Fibroblast of skin of abdomen (primary cell): ENCODE data around the gene TBCB.
A peak's percentile ranks its signal among the peaks of the same experiment; 100 is the strongest.
"Not testable (repeated sequence)": the region's sequence is repeated elsewhere in the genome, so short reads cannot be mapped to it uniquely, and the experiment has no call there.

Source experiments
- DNase-seq: peaks from one replicate; pipeline ENCODE4 v3.0.0-alpha.2; 2013

The TBCB gene

DNA sequence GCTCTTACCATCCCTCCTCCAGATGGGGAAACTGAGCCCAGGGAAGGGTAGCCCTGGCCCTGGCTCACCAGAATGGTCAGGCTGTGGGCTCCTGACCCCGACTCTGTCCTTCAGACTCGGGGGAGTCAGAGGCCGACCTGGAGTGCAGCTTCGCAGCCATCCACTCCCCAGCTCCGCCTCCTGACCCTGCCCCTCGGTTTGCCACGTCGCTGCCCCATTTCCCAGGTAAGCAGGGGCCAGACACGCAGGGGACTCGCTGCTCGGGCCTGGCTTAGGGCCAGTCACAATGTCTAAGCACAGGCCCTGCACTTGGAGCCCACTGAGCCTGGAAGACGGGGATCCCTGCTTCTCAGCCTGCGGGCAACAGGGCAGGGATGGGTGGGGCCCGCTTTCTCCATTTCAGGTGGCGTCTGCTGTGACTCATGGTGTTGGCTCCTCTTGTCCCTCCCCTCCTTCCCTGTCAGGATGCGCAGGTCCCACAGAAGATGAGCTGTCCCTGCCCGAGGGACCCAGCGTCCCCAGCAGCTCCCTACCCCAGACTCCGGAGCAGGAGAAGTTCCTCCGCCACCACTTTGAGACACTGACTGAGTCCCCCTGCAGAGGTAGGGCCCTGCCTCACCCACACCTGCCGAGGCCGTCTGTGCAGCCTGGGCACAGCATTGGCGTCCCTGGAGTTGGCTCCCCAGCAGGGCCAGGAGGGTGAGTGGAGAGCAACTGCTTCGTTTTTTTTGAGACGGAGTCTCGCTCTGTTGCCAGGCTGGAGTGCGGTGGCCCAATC lies 13.5 kb upstream of the TBCB start:
- DNase-seq: no peak

DNA sequence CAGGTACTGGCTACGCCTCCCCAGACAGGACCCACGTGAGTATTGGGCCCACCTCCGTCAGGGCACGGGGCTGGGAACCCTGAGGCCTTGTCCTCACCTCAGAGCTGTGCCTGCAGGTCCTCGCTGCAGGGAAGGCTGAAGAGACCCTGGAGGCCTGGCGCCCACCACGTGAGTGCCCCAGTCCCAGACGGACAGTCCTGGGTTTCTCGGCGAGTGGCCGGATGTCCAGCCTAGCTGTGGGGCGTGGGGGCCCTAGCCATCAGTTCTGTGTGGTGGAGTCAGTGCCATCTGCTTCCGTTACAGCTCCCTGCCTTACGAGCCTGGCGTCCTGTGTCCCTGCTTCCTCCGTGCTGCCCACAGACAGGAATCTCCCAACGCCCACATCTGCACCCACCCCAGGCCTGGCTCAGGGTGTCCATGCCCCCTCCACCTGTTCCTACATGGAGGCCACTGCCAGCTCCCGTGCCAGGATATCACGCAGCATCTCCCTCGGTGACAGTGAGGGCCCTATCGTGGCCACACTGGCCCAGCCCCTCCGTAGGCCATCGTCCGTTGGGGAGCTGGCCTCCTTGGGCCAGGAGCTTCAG lies 12.1 kb upstream of the TBCB start:
- no peak for DNase-seq

DNA sequence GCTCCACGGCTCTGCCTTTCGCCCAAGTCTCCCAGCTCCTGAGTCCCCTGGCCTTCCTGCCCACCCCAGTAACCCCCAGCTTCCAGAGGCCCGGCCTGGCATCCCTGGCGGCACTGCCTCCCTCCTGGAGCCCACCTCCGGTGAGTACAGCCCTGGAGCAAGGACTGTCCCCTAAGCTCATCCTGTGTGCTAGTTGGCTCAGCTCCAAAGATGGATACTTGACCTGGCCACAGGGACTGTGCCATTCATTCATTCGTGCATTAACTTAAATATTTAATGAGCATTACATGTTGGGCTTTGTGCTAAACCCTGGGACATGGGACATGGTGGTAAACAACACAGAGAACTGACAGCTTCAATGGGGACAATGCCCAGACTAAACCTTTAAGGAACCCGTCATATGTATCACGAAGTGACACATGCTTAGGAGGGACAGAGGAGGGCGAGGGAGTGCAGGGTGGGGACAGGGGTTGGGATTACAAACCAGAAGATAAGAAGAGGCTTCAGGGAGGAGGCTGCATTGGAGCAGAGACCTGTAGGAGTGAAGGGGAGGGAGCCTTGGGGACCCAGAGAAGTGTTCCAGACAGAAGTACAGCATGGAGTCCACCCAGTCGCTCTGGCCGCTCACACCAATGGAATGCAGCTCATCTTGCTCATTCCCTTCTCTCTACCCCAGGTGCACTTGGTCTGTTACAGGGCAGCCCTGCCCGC lies 11.3 kb upstream of the TBCB start:
- DNase-seq: no peak

DNA sequence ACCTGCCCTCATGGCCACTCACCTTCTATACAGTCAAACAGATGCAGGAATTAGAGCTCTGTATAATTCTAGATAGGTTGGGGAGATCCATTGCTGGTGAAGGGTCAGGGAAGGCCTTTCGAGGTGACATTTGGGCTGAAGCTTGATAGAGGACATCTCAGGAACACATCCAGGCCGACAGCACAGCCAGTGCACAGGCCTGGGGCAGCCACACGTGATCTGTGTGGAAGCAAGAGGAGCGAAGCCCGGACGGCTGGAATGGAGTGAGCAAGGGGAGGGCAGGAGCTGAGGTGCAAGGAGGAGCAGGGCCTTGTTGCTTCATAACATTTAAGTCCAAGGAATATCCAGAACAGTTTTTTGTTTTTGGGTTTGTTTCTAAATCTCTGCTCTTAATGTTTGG lies 8.8 kb upstream of the TBCB start:
- DNase-seq: no peak

DNA sequence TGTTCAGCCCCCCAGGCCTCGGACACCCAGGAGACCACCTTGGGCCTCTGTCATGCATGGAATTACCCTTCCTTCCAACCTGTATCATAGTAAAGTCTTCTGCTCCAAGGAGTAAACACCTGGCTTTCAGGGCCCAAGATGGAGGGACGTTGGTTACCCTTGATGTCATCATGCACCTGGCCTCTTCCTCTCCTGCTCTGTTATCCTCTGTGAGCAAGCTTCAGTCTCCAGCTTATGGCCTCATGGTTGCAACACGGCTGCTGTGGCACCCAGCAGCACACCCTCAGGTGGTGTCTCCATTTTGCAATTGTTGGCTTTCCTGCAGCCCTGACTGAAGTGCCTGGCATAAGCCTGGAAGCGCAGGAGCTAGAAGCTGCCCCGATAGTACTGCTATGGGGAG lies 8.3 kb upstream of the TBCB start:
- no peak for DNase-seq

DNA sequence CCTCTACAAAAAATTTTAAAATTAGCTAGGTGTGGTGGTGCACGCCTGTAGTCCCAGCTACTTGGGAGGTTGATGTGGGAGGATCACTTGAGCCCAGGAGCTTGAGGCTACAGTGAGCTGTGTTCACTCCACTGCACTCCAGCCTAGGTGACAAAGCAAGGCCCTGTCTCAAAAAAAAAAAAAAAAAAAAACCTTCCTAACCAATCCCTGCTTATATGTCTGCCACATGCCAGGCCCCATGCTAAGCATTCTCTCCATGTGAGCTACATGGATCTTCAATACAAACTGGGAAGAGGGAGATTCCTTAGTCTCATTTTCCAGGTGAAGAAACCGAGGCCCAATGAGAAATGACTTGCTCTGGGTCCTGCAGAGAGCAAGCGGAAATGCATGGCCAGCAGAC lies 6.6 kb upstream of the TBCB start:
- no peak for DNase-seq

DNA sequence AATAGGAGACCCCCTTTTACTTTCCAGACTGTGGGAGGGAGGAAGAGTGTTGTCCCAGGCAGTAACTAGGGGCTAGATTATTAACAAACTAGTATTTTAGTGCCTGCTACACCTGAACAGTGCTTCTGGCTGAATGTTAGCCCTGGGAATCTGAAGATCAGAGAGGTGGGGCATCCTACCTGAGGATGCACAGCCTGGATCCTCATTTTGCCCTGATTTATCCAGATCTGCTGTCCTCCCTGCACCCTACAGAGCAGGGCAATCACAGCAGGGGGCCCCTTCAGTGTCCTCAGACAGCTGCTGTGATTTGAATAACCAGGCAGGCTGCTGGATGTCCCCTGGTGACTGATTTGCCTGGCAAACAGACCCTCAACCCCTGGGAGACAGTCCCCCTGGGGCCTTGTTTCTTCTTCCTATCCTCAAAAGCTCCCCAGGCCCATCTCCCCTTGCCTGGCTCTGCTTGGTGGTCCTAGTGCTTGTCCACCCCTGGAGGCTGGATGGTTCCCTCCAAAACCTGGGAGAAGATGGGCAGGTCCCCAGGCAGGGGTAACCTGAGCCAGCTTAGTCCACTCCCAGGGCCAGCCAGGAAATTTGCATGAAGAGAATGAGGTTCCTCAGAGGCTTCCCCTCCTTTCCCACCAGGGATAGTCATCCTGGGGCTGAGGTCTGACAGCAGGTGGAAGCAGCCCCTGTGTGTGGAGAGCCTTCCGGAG lies 4.6 kb upstream of the TBCB start, which contains the start of gene OVOL3:
TSS of gene OVOL3 (plus strand) at position 657 of the 713 bp plus-strand sequence. CDS start 60 bp downstream, outside the sequence.
- DNase-seq: no peak

DNA sequence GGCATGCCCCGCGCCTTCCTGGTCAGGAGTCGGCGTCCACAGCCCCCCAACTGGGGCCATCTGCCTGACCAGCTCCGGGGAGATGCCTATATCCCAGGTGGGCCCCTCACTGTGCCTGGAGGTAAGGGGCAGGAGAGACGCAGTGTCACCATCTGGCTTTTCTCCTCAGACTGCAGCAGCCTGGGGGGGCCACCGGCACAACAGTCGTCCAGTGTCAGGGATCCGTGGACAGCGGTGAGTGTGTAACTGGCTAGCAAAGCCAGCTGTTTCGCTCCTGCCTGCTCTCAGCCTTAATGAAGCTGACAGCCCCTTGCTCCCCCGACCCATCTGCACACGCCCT lies 4.1 kb upstream of the TBCB start:
- no peak for DNase-seq

DNA sequence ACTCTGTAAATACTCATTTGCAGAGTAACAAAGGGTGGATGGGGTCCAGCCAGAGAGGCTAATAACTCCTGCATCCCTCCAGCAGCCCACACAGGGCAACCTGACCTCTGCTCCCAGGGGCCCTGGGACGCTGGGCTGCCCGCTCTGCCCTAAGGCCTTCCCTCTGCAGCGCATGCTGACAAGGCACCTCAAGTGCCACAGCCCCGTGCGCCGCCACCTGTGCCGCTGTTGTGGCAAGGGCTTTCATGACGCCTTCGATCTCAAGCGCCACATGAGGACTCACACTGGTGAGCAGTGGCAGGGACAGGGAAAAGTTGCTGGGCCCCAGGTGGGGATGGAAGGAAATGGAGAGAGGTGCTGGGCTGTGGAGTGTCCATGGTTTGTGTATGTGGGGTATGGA lies 2.6 kb upstream of the TBCB start:
- DNase-seq: no peak

DNA sequence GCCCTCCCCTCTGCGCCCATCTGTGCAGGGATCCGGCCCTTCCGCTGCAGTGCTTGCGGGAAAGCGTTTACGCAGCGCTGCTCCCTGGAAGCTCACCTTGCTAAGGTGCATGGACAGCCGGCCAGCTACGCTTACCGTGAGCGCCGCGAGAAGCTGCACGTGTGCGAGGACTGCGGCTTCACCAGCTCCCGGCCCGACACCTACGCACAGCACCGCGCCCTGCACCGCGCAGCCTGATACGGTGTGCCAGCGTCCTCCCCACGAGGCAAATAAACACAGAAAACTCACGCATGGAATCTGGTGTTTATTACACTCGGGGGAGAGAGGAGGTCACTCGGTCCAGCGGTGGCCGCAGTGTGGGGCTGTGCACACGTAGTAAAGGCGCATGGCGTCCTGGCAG lies 1.8 kb upstream of the TBCB start:
- DNase-seq: no peak

DNA sequence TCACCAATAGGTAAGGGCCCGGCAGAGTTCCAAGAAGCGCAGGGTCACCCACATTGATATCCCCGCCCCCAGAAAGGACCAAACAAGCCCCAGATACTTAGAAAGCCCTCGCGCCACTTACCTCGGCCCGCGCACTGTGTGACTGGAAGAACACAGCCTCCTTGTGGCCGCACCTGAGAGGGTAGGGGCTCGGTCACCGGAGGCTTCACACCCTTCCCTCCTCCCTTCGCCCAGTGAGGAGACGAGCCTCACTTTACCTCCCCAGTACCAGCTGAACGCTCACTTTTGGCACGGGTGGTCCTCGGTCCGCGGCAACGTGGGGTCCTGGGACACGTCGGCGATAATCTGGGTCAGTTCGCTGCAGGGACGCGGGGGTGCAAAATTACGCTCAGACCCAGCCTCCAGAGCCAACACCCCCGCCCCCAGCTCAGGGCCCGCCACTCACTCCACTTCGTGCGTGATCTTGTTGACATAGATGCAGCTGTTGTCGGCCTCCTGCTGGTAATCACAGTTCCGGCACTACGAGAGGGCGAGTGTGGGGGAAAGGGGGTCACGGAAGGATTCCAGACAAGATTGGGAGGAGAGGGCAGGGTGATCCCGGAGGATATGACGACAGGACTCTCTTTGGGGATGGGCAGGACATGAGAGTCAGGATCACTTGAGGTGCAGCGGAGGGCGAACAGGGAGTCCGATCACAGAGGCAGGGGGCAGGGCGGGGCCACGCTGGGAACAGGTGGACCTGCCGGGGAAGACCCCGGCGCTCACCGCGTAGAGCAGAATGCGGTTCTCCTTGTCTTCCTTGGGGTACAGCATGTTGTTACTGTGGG lies 1.2 kb upstream of the TBCB start:
- DNase-seq: peak; percentile 28

DNA sequence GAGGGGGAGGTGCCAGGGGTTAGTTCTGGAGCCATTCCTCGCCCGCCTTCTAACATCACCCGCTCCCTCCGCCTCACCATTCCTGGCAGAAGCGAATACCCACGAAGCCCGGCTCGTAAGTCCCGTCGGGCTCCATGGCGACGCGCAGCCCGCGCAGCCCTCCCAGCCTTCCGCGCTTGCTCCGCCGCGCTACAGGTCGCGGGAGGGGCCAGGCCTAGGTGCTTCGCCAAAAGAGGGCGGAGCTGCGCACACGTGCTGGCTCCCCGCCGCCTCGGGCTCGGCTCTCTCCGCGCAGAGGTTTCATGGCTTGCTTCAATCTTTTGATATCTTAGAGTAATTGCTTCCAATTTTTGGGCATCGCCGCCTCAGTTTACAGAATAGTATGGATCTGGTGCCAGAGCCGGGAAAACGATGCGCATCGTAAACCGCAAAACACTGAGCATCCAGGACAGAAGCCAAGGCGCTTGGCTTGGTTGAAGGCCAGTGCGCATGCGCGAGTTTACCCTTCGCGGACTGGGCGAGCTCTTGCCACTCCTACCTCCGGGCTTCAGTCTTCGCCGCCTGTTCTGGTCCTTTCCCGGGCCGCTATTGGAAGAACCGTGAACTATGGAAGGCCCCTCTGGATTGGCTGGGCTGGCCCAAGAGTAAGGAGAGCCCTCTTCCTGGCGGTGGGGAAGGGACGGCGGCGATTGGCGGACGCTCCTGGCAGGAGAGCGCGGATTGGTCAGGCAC lies 381 bp upstream of the TBCB start, which contains the start of gene POLR2I:
TSS of gene POLR2I (minus strand) at position 155 of the 732 bp plus-strand sequence. CDS start at position 136, 19 bp downstream.
- DNase-seq: peak; percentile 100

DNA sequence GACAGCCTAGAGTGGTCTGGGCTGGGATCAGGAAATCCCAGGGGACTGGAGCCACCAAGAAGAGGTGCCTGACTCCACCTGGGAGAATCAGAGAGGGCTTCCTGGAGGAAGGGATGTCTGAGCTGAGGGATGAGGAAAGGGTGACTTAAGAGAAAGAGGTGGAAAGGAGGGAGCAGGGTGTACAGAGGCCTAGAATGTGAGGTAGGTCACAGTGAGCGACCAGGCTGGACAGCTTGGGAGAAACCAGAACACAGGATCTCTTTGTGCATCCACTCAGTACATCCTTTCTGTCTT lies 1.0 kb downstream of the TBCB start:
- DNase-seq: no peak

DNA sequence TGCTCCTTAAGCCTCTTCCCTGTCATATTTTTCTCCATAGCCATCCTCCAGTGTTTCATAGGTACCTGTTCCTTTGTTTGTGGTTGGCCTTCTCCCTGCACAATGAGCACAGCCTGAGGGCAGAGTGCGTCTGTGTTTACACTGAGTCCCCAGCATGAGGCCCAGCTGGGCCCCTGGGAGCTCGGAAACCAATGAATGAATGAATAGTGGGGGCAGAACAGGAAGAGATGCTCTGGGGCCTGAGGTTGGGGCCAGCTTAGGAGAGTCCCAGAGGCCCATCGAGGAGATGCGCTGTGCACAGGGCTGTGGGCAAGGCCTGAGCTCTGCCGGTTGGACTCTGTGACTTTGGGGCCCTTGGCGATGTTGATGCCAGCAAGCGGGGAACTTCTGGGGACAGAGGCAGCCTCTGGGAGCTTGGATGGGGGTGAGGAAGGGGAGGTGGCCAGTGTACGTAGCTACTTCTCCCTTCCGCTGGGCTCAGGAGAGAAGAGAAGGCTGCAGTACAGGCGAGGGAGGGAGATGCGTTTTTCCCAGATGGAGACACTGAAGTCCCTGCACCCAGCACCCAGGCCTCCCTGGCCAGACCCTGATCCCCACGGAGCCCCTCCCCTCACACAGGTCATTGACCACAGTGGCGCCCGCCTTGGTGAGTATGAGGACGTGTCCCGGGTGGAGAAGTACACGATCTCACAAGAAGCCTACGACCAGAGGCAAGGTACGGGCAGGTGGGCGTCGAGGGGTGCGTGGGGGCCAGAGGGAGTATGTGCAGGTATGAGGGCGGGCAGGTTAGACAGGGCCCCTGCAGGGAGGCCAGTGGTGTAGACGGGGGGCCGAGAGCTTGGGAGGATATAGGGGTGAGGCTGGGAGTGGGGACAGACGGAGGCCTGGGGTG lies 5.1 kb downstream of the TBCB start:
- DNase-seq: no peak

DNA sequence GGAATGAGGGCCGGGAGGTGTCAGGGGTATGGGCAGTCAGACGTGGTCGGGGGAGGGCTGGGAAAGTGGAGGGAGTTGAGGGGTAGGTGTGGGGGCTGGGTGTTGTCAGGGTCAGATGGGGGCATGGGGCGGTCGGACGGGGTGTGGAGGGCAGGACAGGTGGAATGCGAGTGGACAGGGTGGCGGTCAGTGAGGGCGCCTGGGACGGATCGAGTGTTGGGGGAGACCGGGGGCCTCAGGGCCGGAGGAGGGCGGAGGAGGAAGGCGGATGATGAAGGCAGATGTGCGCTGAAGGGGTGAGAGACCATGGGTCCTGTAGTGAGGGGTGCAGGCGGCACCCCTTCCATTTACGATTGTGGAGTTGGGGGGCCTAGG lies 5.7 kb downstream of the TBCB start:
- DNase-seq: no peak

DNA sequence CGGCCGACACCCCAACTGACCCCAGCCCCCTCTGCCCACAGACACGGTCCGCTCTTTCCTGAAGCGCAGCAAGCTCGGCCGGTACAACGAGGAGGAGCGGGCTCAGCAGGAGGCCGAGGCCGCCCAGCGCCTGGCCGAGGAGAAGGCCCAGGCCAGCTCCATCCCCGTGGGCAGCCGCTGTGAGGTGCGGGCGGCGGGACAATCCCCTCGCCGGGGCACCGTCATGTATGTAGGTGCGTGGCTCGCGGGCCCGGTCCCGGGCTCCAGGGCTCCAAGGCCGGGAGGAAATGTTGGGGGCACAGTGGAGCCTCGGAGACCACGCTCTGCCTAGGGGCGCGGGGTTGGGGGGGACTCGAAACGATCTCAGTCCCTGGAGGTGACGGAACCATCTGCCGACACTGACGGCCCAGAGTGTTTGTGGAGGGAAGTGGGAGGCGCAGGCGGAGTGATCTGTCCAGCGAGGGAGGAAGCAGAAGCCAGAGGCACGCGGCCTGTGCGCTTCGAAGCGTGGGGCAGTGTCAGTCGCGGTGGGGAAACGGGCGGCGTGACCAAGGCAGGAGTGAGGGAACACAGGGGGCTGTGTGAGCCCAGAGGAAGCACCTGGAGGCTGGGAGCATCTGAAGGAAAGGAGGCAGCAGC lies 6.3 kb downstream of the TBCB start:
- DNase-seq: no peak

DNA sequence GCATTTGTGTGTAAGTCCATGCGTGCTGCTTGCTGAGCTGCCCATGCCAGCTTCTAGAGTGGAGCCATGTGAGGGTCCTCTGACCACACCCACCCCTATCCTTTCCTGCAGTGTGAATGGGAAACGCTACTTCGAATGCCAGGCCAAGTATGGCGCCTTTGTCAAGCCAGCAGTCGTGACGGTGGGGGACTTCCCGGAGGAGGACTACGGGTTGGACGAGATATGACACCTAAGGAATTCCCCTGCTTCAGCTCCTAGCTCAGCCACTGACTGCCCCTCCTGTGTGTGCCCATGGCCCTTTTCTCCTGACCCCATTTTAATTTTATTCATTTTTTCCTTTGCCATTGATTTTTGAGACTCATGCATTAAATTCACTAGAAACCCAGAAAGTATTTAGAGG lies 10.3 kb downstream of the TBCB start:
- DNase-seq: no peak

DNA sequence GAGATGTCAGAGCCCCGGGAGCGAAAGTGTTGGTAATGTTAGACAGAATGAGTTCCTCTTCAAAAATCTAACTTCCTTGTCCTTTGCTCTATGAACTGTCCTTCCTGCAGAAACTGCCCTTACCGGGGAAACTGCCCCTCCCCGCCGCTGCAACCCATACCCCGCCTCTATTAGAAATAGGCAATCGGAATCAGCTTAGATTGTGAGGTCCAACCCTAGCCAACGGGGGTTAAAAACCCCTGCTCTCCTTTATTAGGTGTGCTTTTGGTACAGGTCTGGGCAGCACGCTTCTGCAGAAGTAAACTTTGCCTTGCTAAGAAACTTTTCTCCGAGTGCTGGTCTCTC lies 13.1 kb downstream of the TBCB start:
- no peak for DNase-seq

DNA sequence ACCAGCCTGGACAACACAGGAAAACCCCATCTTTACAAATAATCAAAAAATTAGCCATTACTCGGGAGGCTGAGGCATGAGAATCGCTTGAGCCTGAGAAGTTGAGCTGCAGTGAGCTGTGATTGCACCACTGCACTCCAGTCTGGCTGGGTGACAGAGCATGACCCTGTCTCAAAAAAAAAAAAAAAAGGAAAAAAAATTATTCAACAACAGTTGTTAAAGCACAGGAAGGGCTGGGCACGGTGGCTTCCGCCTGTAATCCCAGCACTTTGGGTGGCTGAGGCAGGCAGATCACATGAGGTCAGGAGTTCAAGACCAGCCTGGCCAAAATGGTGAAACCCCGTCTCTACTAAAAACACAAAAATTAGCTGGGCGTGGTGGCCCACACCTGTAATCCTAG lies 16.0 kb downstream of the TBCB start:
- DNase-seq: not testable (repeated sequence)

DNA sequence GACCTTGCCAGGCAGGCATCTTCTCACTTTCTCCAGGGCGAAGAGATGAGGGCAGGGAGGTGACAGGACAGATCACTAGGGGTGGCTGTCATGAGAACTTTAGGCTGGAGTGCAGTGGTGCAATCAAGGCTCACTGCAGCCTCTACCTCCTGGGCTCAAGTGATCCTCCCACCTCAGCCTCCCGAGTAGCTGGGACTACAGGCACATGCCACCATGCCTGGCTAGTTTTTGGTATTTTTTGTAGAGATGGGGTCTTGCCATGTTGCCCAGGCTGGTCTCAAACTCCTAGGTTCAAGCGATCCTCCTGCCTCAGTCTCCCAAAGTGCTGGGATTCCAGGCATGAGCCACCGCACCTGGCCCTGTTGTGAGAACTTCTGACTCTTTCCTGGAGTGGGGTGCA lies 19.6 kb downstream of the TBCB start:
- DNase-seq: not testable (repeated sequence)
